ENCODE measurements around the gene DPP8. TPM values are rescaled to one million over a fixed set of nuclear protein-coding genes. Genes with fewer than 3 reads are reported as not detected.

The DPP8 gene
- polyA plus RNA-seq, 2 of the 4 experiments (the other 2 are of a cell fraction): 24.4 to 41.8 TPM

GRCh38 chr15:65410036-65410435 is 107.5 kb downstream of the DPP8 start:
- CTCF ChIA-PET: interaction anchor here (0.7 to 15.0 kb wide), 5 partner anchors 7 to 91 kb away, joined by 3 to 256 read pairs (median 9); partner anchors contain the start of gene IGDCC4
- POLR2A ChIA-PET: no interaction called here
- no peak for DNase-seq (ENCODE audit: low read depth in 1 of 2, low spot score in 1 of 2)
- Histone ChIP-seq H3K27ac (peak overlapping the region; percentile 50 to 70; a peak in 5 of 6 replicates), H3K4me1 (peaks cover 43% of the 10 kb centered on the region), H3K9me3 (no peaks in the 10 kb centered on the region), H3K4me2 (no peak overlapping the region), H3K4me3 (no peak overlapping the region)
- WGBS (ENCODE audit: missing lambda C conversion rate): 92% methylated on average over 11 of the region's 11 CpGs
- TF ChIP-seq HOXB13 (CRISPR knock-in tag; IDR thresholded peaks at IDR 0.05; ENCODE audit: low read depth): no peak
- TF ChIP-seq FOSB (CRISPR knock-in tag; IDR thresholded peaks at IDR 0.05): no peak
- no peak for TF ChIP-seq ESRRA (IDR thresholded peaks at IDR 0.05; ENCODE audit: borderline replicate concordance, low read length)
- TF ChIP-seq CHD2 (IDR thresholded peaks at IDR 0.05; ENCODE audit: low read length, partially characterized antibody): no peak
- TF ChIP-seq REST (IDR thresholded peaks at IDR 0.05): no peak
- TF ChIP-seq MAZ (IDR thresholded peaks at IDR 0.05; ENCODE audit: borderline replicate concordance, low read depth, low read length): no peak
- no peak for TF ChIP-seq MYC (IDR thresholded peaks at IDR 0.05; ENCODE audit: borderline replicate concordance, low read length)
- no peak for TF ChIP-seq NPAS2 (CRISPR knock-in tag; IDR thresholded peaks at IDR 0.05; ENCODE audit: borderline replicate concordance)
- FAIRE-seq: no peak
- no peak for ATAC-seq

- Histone ChIP-seq H3K4me2 (no peak overlapping the region), H3K4me1 (peaks cover 34% of the 10 kb centered on the region), H3K27ac (no peak overlapping the region), H3K9me3 (no peaks in the 10 kb centered on the region), H3K4me3 (no peak overlapping the region)
- FAIRE-seq: no peak
- POLR2A ChIA-PET: no interaction called here
- no peak for TF ChIP-seq CEBPB (IDR thresholded peaks at IDR 0.05)
- TF ChIP-seq FOXS1 (CRISPR knock-in tag; IDR thresholded peaks at IDR 0.05): no peak
- no peak for TF ChIP-seq BHLHE40 (IDR thresholded peaks at IDR 0.05; ENCODE audit: low read depth, low read length)
- TF ChIP-seq FOSB (CRISPR knock-in tag; IDR thresholded peaks at IDR 0.05): no peak
- no peak for TF ChIP-seq ELK1 (IDR thresholded peaks at IDR 0.05; ENCODE audit: low read depth, low read length)
- TF ChIP-seq CBX2 (IDR thresholded peaks at IDR 0.05; ENCODE audit: borderline replicate concordance, low read depth): no peak
- no peak for TF ChIP-seq ZFP36 (IDR thresholded peaks at IDR 0.05; ENCODE audit: borderline replicate concordance, partially characterized antibody)
- no peak for TF ChIP-seq REST (IDR thresholded peaks at IDR 0.05)
- TF ChIP-seq FOSL2 (IDR thresholded peaks at IDR 0.05): no peak
- TF ChIP-seq FOSL2 (CRISPR knock-in tag; IDR thresholded peaks at IDR 0.05): peak; percentile 22; the same call in 1 of the 2 replicates
- DNase-seq (ENCODE audit: low read depth in 1 of 2, low spot score in 1 of 2): no peak
- 78% methylated on average over 7 of the region's 7 CpGs for WGBS (ENCODE audit: missing lambda C conversion rate)
- CTCF ChIA-PET: interaction anchor here (0.7 to 15.0 kb wide), 6 partner anchors 8 to 1498 kb away, joined by 3 to 256 read pairs (median 6); partner anchors contain the start of gene IGDCC4
- ATAC-seq: no peak
Measured at GRCh38 chr15:65409036-65409631, 108.4 kb downstream of the DPP8 start.

Measured in A549 (cell line).